GM20000 (cell line): ENCODE results near the gene PRCD.

Experiments
- DNase-seq: peaks from one replicate; pipeline ENCODE4 v3.0.0; 2012; ENCODE audit warnings: low spot score
- TF ChIP-seq, protein P1 (sequence below): IDR thresholded peaks from 2 replicates; pipeline ENCODE4 v1.5.1; 2012; ENCODE audit warnings: mild to moderate bottlenecking, control low read depth; ENCODE audit errors: extremely low read depth, missing control alignments

Gene PRCD

DNA sequence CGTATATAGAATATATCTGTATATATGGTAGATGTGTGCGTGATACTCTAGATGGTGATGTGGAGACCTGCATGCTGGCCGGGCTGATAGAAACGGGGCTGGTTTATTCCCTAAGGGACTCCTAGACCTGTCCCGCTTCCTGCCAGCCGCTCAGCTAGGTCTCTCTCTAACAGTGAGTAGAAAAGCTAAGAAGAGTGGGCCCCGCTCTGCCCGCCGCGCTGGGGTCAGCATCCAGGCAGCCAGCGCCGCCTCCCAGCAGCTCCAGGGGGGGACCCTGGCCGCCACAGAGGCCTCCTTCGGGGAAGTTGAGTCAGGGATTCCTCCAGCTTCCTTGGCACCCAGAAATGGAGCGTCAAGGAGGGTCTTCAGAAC, 11.7 kb upstream of the PRCD start:
- TF ChIP-seq, protein P1, sequence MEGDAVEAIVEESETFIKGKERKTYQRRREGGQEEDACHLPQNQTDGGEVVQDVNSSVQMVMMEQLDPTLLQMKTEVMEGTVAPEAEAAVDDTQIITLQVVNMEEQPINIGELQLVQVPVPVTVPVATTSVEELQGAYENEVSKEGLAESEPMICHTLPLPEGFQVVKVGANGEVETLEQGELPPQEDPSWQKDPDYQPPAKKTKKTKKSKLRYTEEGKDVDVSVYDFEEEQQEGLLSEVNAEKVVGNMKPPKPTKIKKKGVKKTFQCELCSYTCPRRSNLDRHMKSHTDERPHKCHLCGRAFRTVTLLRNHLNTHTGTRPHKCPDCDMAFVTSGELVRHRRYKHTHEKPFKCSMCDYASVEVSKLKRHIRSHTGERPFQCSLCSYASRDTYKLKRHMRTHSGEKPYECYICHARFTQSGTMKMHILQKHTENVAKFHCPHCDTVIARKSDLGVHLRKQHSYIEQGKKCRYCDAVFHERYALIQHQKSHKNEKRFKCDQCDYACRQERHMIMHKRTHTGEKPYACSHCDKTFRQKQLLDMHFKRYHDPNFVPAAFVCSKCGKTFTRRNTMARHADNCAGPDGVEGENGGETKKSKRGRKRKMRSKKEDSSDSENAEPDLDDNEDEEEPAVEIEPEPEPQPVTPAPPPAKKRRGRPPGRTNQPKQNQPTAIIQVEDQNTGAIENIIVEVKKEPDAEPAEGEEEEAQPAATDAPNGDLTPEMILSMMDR: no peak
- no peak for DNase-seq

DNA sequence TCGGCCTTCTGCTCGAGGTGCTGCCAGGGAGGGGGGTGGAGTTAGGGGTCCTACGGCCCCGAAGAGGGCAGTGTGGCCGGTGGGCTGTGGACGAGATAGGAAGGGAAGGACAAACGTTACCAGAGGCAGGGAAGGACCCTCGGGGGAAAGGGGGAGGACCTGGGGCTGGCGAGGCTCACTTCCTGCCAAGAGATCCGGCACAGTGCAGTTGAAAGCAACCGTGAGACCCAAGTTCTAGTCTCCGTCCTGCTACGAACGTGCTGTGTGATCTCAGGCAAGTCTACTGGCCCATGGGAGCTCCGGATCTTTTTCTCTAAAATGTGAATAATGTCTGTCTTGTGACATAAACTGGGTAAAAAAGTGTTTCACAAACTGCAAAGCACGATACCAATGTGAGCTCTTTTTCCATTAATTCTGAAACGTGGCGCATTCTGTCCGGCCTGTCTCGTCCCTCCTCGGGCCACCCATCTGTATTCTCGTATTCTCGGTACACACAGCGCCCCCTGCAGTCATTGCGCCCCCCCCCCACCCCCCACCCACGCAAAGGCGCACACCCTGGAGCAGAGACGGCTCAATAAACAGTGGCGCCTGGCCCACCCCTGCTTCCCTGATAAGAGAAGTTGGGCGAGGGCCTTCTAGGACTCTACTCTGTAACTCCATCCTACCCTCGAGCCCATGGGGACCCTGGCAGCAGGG, 11.2 kb upstream of the PRCD start:
- no peak for DNase-seq
- TF ChIP-seq, protein P1: no peak

DNA sequence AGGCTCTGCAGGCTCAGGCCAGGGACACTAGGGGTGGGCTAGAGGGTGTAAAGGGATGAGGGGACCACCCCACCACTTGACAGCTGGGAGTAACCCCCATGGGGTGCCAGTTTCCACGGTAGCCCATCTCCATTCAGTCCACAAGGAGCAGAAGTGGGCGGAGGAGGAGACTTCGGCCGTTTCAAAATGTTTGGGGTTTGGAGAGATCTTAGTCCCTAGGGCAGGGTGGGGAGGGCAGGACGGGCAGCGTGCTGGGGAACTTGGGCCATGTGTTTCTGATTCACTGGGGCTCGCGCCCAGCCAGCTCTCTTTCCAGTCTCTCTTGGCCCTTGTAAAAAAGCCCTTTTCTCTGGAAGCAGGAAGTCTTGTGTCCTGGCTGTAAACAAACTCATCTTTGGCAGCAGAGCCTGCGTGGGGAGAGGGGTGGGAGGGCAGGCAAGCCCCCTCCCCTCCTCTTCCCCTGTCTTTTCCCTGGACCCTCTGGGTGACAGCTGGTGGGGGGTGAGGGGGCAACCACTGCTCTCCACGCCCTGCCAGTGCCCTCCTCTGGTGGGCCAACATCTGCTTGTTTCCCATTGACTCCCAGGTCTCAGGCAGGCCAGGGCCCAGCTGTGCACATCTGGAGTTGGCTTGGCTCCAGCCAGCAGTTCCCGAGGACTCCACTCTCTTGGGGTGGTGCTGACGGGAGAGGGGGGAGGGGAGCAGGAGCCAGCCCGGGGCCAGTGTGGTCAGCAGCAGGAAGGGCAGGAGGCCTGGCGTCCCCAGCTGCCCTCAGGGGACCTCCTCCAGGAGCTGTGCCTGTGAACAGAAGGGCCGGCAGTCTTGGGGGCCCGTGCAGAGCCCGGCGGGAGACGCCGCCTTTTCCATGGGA, 10.4 kb upstream of the PRCD start:
- TF ChIP-seq, protein P1: no peak
- no peak for DNase-seq

DNA sequence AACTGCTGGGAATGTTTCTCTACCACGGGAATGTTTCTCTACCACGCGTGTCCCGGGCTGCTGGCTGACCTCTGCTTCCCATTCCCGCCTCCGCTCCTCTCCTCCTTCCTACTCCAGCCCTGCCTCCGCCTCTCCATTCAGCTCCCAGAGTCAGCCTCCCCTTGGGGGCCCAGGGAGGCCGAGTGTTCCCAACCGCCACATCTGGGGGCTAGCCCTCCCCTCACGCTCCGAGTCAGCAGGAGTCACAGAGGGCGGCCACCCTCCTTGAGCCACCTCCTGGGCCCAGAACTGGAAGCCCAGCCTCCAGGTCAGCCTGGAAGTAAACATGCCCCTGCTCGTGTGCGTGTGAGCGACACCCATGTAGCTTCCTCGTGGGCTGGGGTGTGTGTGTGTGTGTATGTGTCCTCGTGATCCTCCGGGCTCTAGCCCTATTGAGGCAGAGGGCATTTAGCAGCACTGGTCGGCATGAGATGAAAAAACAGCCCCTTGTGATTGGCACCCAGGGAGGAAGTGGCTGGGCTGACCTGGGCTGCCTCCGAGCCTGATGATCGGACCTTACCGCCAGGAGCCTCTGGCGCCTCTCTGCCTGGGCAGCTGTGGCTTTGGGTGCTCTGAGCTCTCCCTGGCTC, 9.6 kb upstream of the PRCD start:
- no peak for DNase-seq
- TF ChIP-seq, protein P1: no peak

DNA sequence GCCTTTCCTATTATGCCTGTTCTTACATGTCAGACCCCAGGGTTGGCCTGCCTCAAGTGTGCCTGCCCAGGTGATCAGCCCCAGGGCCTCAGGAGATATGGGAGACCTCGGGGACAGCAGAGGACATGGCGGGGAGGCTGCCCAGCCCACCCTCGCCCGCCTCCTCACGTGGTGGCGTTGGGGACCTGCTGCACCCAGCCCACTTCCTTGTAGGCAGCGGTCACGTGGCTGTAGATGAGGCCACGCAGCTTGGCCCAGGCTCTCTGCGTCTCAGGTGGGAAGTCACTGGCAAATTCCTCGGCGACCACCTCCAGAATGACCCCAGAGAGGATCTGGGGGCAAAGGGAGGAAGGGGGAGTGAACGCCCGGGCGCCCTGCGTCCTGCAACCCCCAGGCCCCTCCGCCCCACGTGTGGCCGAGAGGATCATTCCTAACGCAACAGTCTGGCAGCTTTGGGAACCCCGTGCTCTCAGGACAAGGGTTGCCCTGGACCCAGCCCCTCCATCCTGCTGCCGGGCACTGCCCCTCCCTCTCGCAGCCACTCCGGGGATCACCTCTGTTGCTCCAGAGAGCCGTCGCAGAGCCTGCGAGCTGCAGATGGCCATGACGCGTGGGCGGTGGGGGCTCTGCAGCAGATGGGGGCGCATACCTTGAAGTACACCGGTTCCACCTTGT, 8.9 kb upstream of the PRCD start:
- no peak for DNase-seq
- TF ChIP-seq, protein P1: no peak

DNA sequence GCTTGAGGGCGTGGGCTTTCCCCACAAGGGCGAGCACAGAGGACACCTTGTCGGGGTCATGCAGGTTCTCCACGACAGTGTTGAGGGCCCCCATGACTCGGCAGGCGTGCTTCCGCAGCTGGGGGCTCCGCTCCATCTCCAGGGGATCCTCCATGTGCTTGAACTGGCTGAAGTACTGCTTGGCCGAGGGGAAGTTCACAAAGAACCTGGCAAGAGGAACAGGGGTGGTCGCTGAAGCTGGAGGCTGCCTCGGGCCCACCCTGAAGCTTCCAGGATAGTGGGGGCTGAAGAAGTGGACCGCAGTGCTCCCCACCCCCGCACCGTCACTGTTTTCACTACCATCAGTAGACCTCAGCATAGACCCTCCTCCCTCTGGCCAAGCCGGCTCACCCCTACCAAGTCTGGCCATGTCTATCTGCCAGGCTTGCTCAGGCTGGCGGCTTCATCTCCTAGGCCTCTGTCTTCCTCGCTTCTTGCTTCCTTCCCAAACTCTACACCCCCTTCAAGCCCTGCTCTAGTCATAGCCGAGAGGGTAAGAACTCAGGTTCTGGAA, 8.3 kb upstream of the PRCD start:
- DNase-seq: no peak
- TF ChIP-seq, protein P1: no peak
